ENCODE data around the gene RTP3.

The RTP3 gene

DNA sequence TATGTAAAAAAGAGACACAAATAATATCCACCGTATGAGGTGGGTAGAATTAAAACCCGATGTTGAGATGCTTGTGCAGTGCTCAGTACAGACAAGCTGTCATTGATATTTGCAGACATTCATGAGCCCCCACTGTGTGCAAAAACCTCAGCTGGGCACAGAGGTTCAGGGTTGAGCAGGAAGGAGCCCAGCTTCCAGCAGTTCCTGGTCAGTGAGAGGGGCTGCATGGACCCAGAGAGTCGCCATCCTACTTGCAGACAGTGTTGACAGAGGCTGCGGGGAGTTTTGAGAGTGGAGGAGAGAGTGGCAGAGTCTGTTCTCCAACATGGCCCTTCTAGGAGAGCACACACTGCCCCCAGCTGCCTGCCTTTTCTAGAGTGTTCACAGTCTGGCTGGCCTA lies 26.9 kb upstream of the RTP3 start:
- no CpG with 5 or more reads among the region's 4 CpGs for WGBS, 2 donors (ENCODE audit: extremely low coverage in 2 of 2, insufficient read length in 2 of 2, insufficient replicate concordance in 1 of 2)
- no peak overlapping the region for H3K4ac ChIP-seq (ENCODE audit: low read length)
- DNase-seq (ENCODE audit: low spot score), result no peak

DNA sequence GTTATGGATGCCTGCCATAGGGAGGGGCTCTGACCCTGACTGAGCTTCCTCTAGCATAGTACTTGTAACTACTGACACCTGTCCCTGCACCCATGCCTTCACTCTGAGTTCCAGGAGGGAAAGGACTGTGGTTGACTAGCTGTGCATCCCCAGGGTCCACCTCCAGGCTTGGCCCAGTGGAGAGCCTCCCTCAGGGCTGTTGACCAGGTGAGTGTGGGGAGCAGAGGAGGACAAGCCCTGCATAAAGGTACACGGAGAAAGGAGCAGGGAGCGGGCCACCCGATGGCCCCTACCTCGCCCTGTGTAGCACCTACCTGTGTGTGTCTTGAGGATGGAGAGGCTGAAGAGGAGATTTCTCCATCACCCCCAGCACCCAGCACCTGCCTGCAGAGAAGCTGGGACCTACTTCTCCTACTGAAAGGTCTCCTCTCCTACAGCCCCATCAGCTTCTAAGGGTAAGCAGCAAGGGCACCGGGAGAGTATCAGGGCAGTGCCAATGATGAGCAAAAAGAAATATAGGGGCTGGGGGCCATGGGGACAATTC lies 26.3 kb upstream of the RTP3 start:
- Histone ChIP-seq H3K14ac (ENCODE audit: low read length) (no peak overlapping the region), H2BK120ac (ENCODE audit: low read depth, low read length) (no peak overlapping the region), H3K9me3 (replicated peaks in 1 of 2; ENCODE audit: control insufficient read depth in 2 of 2, insufficient read depth in 1 of 2, low read depth in 1 of 2, low read length in 2 of 2) (peaks cover 0 to 2% of the 10 kb centered on the region in 2 donors), H3K23ac (ENCODE audit: low read depth, low read length, poor library complexity) (no peak overlapping the region), H4K91ac (ENCODE audit: low read depth, low read length, poor library complexity) (no peak overlapping the region), H2AK5ac (ENCODE audit: low read depth, low read length) (no peak overlapping the region), H3K27me3 (ENCODE audit: control insufficient read depth in 3 of 3, insufficient read depth in 3 of 3, low read depth in 1 of 3, low read length in 3 of 3) (no peaks in the 10 kb centered on the region), H2BK12ac (ENCODE audit: low read length) (no peak overlapping the region), H2BK15ac (ENCODE audit: low read length) (no peak overlapping the region), H3K27ac (replicated peaks; ENCODE audit: low read length) (no peak overlapping the region), H2BK5ac (ENCODE audit: low read length) (no peak overlapping the region), H3K4ac (ENCODE audit: low read length) (no peak overlapping the region), H3K36me3 (replicated peaks in 1 of 2; ENCODE audit: control insufficient read depth in 2 of 2, insufficient read depth in 2 of 2, low read length in 2 of 2) (no peaks in the 10 kb centered on the region), H4K8ac (ENCODE audit: low read depth, low read length) (no peak overlapping the region), H3K79me1 (ENCODE audit: low read depth, low read length) (no peaks in the 10 kb centered on the region), H2AFZ (ENCODE audit: low read length) (no peak overlapping the region), H3K4me1 (ENCODE audit: control insufficient read depth in 2 of 2, insufficient read depth in 1 of 2, low read depth in 1 of 2, low read length in 2 of 2) (no peaks in the 10 kb centered on the region), H3K4me2 (ENCODE audit: insufficient read depth, low read length, poor library complexity, severe bottlenecking) (no peak overlapping the region), H3K9ac (ENCODE audit: low read depth, low read length, poor library complexity) (no peak overlapping the region), H3K4me3 (ENCODE audit: low read length in 2 of 2) (no peak overlapping the region), H3K18ac (ENCODE audit: low read length) (no peak overlapping the region)
- no peak for DNase-seq (ENCODE audit: low spot score)
- no CpG with 5 or more reads among the region's 5 CpGs for WGBS, 2 donors (ENCODE audit: extremely low coverage in 2 of 2, insufficient read length in 2 of 2, insufficient replicate concordance in 1 of 2)

More for the DNA sequence above, 26.9 kb upstream of the RTP3 start:
- H3K4me1 ChIP-seq (ENCODE audit: control insufficient read depth in 2 of 2, insufficient read depth in 1 of 2, low read depth in 1 of 2, low read length in 2 of 2), result no peaks in the 10 kb centered on the region
- H3K18ac ChIP-seq (ENCODE audit: low read length), result peak overlapping the region; percentile 40
- peaks cover 0 to 2% of the 10 kb centered on the region in 2 donors for H3K9me3 ChIP-seq (replicated peaks in 1 of 2; ENCODE audit: control insufficient read depth in 2 of 2, insufficient read depth in 1 of 2, low read depth in 1 of 2, low read length in 2 of 2)
- no peaks in the 10 kb centered on the region for H3K27me3 ChIP-seq (ENCODE audit: control insufficient read depth in 3 of 3, insufficient read depth in 3 of 3, low read depth in 1 of 3, low read length in 3 of 3)
- no peak overlapping the region for H3K14ac ChIP-seq (ENCODE audit: low read length)
- H3K23ac ChIP-seq (ENCODE audit: low read depth, low read length, poor library complexity), result no peak overlapping the region
- no peaks in the 10 kb centered on the region for H3K36me3 ChIP-seq (replicated peaks in 1 of 2; ENCODE audit: control insufficient read depth in 2 of 2, insufficient read depth in 2 of 2, low read length in 2 of 2)
- H3K4me2 ChIP-seq (ENCODE audit: insufficient read depth, low read length, poor library complexity, severe bottlenecking), result no peak overlapping the region
- H3K27ac ChIP-seq (replicated peaks; ENCODE audit: low read length), result no peak overlapping the region
- H2BK120ac ChIP-seq (ENCODE audit: low read depth, low read length), result no peak overlapping the region
- no peak overlapping the region for H2BK15ac ChIP-seq (ENCODE audit: low read length)
- H2BK5ac ChIP-seq (ENCODE audit: low read length), result no peak overlapping the region
- H3K9ac ChIP-seq (ENCODE audit: low read depth, low read length, poor library complexity), result no peak overlapping the region
- H4K91ac ChIP-seq (ENCODE audit: low read depth, low read length, poor library complexity), result no peak overlapping the region
- no peak overlapping the region for H4K8ac ChIP-seq (ENCODE audit: low read depth, low read length)
- no peak overlapping the region for H2AFZ ChIP-seq (ENCODE audit: low read length)
- H2BK12ac ChIP-seq (ENCODE audit: low read length), result no peak overlapping the region
- no peak overlapping the region for H3K4me3 ChIP-seq (ENCODE audit: low read length in 2 of 2)
- no peaks in the 10 kb centered on the region for H3K79me1 ChIP-seq (ENCODE audit: low read depth, low read length)
- no peak overlapping the region for H2AK5ac ChIP-seq (ENCODE audit: low read depth, low read length)

DNA sequence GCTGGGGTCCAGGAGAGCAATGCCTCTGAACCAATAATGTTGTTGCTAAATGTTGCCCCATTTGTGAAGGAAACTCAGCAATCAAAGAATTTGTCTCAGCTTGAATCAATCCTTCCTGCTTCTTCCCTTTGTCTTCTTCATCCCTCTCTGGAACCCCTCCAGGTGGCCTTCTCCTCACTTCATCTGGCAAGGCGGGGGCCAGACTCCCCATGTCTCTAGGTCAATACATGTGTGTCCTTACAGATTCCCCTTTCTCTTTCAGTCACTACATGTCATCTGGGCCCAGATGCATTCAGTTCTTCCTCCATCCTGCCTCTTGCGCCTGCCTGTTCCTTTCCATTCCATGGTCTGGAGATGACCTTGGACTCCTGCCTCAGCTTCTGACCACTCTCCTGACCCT lies 25.0 kb upstream of the RTP3 start:
- no peak for DNase-seq (ENCODE audit: low spot score)
- no peak overlapping the region for H3K9ac ChIP-seq (ENCODE audit: low read depth, low read length, poor library complexity)
- no peak overlapping the region for H2AK5ac ChIP-seq (ENCODE audit: low read depth, low read length)
- no peak overlapping the region for H3K4me2 ChIP-seq (ENCODE audit: insufficient read depth, low read length, poor library complexity, severe bottlenecking)
- H3K23ac ChIP-seq (ENCODE audit: low read depth, low read length, poor library complexity), result no peak overlapping the region
- WGBS, 2 donors (ENCODE audit: extremely low coverage in 2 of 2, insufficient read length in 2 of 2, insufficient replicate concordance in 1 of 2), result no CpG with 5 or more reads among the region's 2 CpGs
- no peak overlapping the region for H4K8ac ChIP-seq (ENCODE audit: low read depth, low read length)
- H3K14ac ChIP-seq (ENCODE audit: low read length), result no peak overlapping the region
- no peak overlapping the region for H2BK5ac ChIP-seq (ENCODE audit: low read length)
- no peak overlapping the region for H3K18ac ChIP-seq (ENCODE audit: low read length)
- H2AFZ ChIP-seq (ENCODE audit: low read length), result no peak overlapping the region
- H3K4me1 ChIP-seq (ENCODE audit: control insufficient read depth in 2 of 2, insufficient read depth in 1 of 2, low read depth in 1 of 2, low read length in 2 of 2), result no peaks in the 10 kb centered on the region
- H3K27ac ChIP-seq (replicated peaks; ENCODE audit: low read length), result no peak overlapping the region
- H3K79me1 ChIP-seq (ENCODE audit: low read depth, low read length), result no peaks in the 10 kb centered on the region
- H3K4me3 ChIP-seq (ENCODE audit: low read length in 2 of 2), result no peak overlapping the region
- no peak overlapping the region for H2BK120ac ChIP-seq (ENCODE audit: low read depth, low read length)
- no peaks in the 10 kb centered on the region for H3K27me3 ChIP-seq (ENCODE audit: control insufficient read depth in 3 of 3, insufficient read depth in 3 of 3, low read depth in 1 of 3, low read length in 3 of 3)
- H3K4ac ChIP-seq (ENCODE audit: low read length), result no peak overlapping the region
- H2BK12ac ChIP-seq (ENCODE audit: low read length), result no peak overlapping the region
- H3K36me3 ChIP-seq (replicated peaks in 1 of 2; ENCODE audit: control insufficient read depth in 2 of 2, insufficient read depth in 2 of 2, low read length in 2 of 2), result no peaks in the 10 kb centered on the region
- no peak overlapping the region for H2BK15ac ChIP-seq (ENCODE audit: low read length)
- peaks cover 0 to 2% of the 10 kb centered on the region in 2 donors for H3K9me3 ChIP-seq (replicated peaks in 1 of 2; ENCODE audit: control insufficient read depth in 2 of 2, insufficient read depth in 1 of 2, low read depth in 1 of 2, low read length in 2 of 2)
- H4K91ac ChIP-seq (ENCODE audit: low read depth, low read length, poor library complexity), result no peak overlapping the region

DNA sequence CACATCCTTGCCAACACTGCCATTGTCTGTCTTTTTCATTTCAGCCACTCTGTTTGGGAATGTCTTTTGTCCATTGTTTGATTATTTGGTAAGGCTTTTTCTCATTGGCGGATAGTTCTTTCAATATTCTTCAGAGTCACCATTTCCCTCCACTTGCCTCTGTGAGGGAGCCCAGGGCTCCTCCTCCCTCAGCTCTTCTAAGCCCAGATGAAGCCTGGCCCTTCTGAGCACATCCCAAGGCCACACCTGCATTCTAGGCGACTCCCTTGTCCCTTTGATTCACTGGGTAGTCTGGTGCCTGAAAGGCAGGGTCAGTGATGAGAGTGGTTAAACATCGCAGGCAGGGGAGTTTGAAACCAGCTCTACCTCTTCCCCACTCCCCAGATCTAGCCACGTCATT lies 20.6 kb upstream of the RTP3 start:
- H3K4ac ChIP-seq (ENCODE audit: low read length), result no peak overlapping the region
- no peak overlapping the region for H2BK5ac ChIP-seq (ENCODE audit: low read length)
- peaks cover 0 to 2% of the 10 kb centered on the region in 2 donors for H3K4me1 ChIP-seq (ENCODE audit: control insufficient read depth in 2 of 2, insufficient read depth in 1 of 2, low read depth in 1 of 2, low read length in 2 of 2)
- no CpG with 5 or more reads among the region's 4 CpGs for WGBS, 2 donors (ENCODE audit: extremely low coverage in 2 of 2, insufficient read length in 2 of 2, insufficient replicate concordance in 1 of 2)
- no peaks in the 10 kb centered on the region for H3K79me1 ChIP-seq (ENCODE audit: low read depth, low read length)
- no peak overlapping the region for H4K8ac ChIP-seq (ENCODE audit: low read depth, low read length)
- no peak overlapping the region for H3K4me3 ChIP-seq (ENCODE audit: low read length in 2 of 2)
- no peak overlapping the region for H3K4me2 ChIP-seq (ENCODE audit: insufficient read depth, low read length, poor library complexity, severe bottlenecking)
- H3K23ac ChIP-seq (ENCODE audit: low read depth, low read length, poor library complexity), result no peak overlapping the region
- no peak overlapping the region for H2BK15ac ChIP-seq (ENCODE audit: low read length)
- no peak overlapping the region for H3K14ac ChIP-seq (ENCODE audit: low read length)
- no peak overlapping the region for H2AFZ ChIP-seq (ENCODE audit: low read length)
- H2AK5ac ChIP-seq (ENCODE audit: low read depth, low read length), result no peak overlapping the region
- H3K27me3 ChIP-seq (ENCODE audit: control insufficient read depth in 3 of 3, insufficient read depth in 3 of 3, low read depth in 1 of 3, low read length in 3 of 3), result no peaks in the 10 kb centered on the region
- H3K27ac ChIP-seq (replicated peaks; ENCODE audit: low read length), result no peak overlapping the region
- H3K9ac ChIP-seq (ENCODE audit: low read depth, low read length, poor library complexity), result no peak overlapping the region
- H3K36me3 ChIP-seq (replicated peaks in 1 of 2; ENCODE audit: control insufficient read depth in 2 of 2, insufficient read depth in 2 of 2, low read length in 2 of 2), result no peaks in the 10 kb centered on the region
- no peak overlapping the region for H2BK12ac ChIP-seq (ENCODE audit: low read length)
- no peak overlapping the region for H4K91ac ChIP-seq (ENCODE audit: low read depth, low read length, poor library complexity)
- peaks cover 0 to 2% of the 10 kb centered on the region in 2 donors for H3K9me3 ChIP-seq (replicated peaks in 1 of 2; ENCODE audit: control insufficient read depth in 2 of 2, insufficient read depth in 1 of 2, low read depth in 1 of 2, low read length in 2 of 2)
- no peak overlapping the region for H3K18ac ChIP-seq (ENCODE audit: low read length)
- H2BK120ac ChIP-seq (ENCODE audit: low read depth, low read length), result no peak overlapping the region
- no peak for DNase-seq (ENCODE audit: low spot score)
